ENCODE results near the gene TUSC2.

TUSC2 gene

DNA sequence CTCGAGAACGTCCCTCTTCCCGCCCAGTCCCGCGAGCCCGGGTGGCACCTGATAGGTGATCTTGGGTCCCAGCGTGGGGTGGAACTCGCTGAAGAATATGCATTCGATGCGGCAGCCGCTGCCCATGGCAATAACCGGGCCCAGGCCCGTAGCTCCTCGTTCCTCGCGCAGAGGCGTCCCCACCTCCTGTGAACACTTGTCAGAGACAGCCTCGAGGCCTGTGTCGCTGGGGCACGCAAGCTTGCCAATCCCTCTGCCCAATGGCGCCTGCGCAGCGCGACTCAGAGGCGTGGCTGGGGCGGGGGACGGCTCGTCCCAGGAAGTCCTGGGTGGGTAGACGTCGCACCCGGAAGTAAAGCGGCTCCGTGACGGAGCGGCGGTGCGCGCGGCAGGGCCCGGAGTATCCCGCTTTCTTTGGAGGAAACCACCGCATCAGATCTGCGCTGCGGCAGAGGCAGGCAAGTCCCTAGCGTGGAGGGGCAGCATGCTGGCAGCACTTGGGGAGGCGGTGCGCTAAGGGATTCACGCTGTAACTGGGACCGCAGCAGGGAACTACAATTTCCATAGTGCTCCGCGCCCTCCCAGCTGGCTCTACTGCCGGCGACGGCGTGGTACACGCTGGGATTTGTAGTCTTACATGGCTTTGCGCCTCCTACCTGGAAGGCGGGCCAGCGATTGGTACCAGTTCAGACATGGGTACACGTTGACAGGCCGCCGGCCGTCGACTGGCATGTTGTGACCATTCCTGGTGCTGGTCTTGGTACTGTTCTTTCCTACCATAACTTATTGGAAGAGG lies 22.7 kb upstream of the TUSC2 start, which contains the start of the genes CYB561D2 and NPRL2 (continued):
- peak; percentile 44; the same call in 1 of the 2 replicates for TF ChIP-seq YY1 (tag by site-specific recombination; IDR thresholded peaks at IDR 0.05)
- no peak for TF ChIP-seq ZNF558 (tag by site-specific recombination; IDR thresholded peaks at IDR 0.05)
- TF ChIP-seq MZF1 (tag by site-specific recombination; IDR thresholded peaks at IDR 0.05; ENCODE audit: borderline replicate concordance): no peak
- TF ChIP-seq ZNF548 (tag by site-specific recombination; IDR thresholded peaks at IDR 0.05): no peak
- TF ChIP-seq, protein P1, sequence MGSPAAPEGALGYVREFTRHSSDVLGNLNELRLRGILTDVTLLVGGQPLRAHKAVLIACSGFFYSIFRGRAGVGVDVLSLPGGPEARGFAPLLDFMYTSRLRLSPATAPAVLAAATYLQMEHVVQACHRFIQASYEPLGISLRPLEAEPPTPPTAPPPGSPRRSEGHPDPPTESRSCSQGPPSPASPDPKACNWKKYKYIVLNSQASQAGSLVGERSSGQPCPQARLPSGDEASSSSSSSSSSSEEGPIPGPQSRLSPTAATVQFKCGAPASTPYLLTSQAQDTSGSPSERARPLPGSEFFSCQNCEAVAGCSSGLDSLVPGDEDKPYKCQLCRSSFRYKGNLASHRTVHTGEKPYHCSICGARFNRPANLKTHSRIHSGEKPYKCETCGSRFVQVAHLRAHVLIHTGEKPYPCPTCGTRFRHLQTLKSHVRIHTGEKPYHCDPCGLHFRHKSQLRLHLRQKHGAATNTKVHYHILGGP (tag by site-specific recombination; IDR thresholded peaks at IDR 0.05): no peak
- no peak for TF ChIP-seq ZNF366 (tag by site-specific recombination; conservative IDR thresholded peaks at IDR 0.05)
- no peak for TF ChIP-seq ZNF112 (tag by site-specific recombination; IDR thresholded peaks at IDR 0.05)
- TF ChIP-seq, protein P2, sequence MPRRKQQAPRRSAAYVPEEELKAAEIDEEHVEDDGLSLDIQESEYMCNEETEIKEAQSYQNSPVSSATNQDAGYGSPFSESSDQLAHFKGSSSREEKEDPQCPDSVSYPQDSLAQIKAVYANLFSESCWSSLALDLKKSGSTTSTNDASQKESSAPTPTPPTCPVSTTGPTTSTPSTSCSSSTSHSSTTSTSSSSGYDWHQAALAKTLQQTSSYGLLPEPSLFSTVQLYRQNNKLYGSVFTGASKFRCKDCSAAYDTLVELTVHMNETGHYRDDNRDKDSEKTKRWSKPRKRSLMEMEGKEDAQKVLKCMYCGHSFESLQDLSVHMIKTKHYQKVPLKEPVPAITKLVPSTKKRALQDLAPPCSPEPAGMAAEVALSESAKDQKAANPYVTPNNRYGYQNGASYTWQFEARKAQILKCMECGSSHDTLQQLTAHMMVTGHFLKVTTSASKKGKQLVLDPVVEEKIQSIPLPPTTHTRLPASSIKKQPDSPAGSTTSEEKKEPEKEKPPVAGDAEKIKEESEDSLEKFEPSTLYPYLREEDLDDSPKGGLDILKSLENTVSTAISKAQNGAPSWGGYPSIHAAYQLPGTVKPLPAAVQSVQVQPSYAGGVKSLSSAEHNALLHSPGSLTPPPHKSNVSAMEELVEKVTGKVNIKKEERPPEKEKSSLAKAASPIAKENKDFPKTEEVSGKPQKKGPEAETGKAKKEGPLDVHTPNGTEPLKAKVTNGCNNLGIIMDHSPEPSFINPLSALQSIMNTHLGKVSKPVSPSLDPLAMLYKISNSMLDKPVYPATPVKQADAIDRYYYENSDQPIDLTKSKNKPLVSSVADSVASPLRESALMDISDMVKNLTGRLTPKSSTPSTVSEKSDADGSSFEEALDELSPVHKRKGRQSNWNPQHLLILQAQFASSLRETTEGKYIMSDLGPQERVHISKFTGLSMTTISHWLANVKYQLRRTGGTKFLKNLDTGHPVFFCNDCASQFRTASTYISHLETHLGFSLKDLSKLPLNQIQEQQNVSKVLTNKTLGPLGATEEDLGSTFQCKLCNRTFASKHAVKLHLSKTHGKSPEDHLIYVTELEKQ (tag by site-specific recombination; IDR thresholded peaks at IDR 0.05; ENCODE audit: borderline replicate concordance): no peak
- TF ChIP-seq ZNF654 (tag by site-specific recombination; IDR thresholded peaks at IDR 0.05; ENCODE audit: low read depth): no peak
- TF ChIP-seq, protein P3, sequence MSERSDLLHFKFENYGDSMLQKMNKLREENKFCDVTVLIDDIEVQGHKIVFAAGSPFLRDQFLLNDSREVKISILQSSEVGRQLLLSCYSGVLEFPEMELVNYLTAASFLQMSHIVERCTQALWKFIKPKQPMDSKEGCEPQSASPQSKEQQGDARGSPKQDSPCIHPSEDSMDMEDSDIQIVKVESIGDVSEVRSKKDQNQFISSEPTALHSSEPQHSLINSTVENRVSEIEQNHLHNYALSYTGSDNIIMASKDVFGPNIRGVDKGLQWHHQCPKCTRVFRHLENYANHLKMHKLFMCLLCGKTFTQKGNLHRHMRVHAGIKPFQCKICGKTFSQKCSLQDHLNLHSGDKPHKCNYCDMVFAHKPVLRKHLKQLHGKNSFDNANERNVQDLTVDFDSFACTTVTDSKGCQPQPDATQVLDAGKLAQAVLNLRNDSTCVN (tag by site-specific recombination; optimal IDR thresholded peaks at IDR 0.05): peak; percentile 79
- no peak for TF ChIP-seq KLF1 (tag by site-specific recombination; IDR thresholded peaks at IDR 0.05)
- peak; percentile 75; the same call in 1 of the 2 replicates for TF ChIP-seq TRIM28 (IDR thresholded peaks at IDR 0.05; ENCODE audit: borderline replicate concordance, low read length)
- TF ChIP-seq HOXA7 (CRISPR knock-in tag; IDR thresholded peaks at IDR 0.05; ENCODE audit: borderline replicate concordance): no peak
- TF ChIP-seq YY2 (tag by site-specific recombination; IDR thresholded peaks at IDR 0.05): peak; percentile 32; the same call in 1 of the 2 replicates
- no peak for TF ChIP-seq ZNF768 (tag by site-specific recombination; IDR thresholded peaks at IDR 0.05)
- no peak for TF ChIP-seq ZNF175 (tag by site-specific recombination; IDR thresholded peaks at IDR 0.05)
- TF ChIP-seq PRDM1 (tag by site-specific recombination; IDR thresholded peaks at IDR 0.05): no peak
- TF ChIP-seq ZNF341 (tag by site-specific recombination; IDR thresholded peaks at IDR 0.05; ENCODE audit: low read depth): peak; percentile 72
- TF ChIP-seq, protein P4, sequence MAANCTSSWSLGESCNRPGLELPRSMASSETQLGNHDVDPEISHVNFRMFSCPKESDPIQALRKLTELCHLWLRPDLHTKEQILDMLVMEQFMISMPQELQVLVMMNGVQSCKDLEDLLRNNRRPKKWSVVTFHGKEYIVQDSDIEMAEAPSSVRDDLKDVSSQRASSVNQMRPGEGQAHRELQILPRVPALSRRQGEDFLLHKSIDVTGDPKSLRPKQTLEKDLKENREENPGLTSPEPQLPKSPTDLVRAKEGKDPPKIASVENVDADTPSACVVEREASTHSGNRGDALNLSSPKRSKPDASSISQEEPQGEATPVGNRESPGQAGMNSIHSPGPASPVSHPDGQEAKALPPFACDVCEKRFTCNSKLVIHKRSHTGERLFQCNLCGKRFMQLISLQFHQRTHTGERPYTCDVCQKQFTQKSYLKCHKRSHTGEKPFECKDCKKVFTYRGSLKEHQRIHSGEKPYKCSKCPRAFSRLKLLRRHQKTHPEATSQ (tag by site-specific recombination; IDR thresholded peaks at IDR 0.05): no peak
- no peak for TF ChIP-seq GFI1B (tag by site-specific recombination; IDR thresholded peaks at IDR 0.05)
- TF ChIP-seq IKZF3 (tag by site-specific recombination; IDR thresholded peaks at IDR 0.05): no peak
- no peak for TF ChIP-seq ZNF837 (tag by site-specific recombination; IDR thresholded peaks at IDR 0.05)
- no peak for TF ChIP-seq ZNF266 (tag by site-specific recombination; IDR thresholded peaks at IDR 0.05; ENCODE audit: low read depth)
- peak; percentile 86 for TF ChIP-seq SP2 (tag by site-specific recombination; IDR thresholded peaks at IDR 0.05)
- TF ChIP-seq ZFP37 (tag by site-specific recombination; IDR thresholded peaks at IDR 0.05): no peak
- 0 out of 2 replicates have a peak, but pooled peaks have one; percentile 22 for TF ChIP-seq ZFP69B (tag by site-specific recombination; IDR thresholded peaks at IDR 0.05)
- peak; percentile 96 for TF ChIP-seq ZNF335 (tag by site-specific recombination; conservative IDR thresholded peaks at IDR 0.05)
- TF ChIP-seq, protein P5, sequence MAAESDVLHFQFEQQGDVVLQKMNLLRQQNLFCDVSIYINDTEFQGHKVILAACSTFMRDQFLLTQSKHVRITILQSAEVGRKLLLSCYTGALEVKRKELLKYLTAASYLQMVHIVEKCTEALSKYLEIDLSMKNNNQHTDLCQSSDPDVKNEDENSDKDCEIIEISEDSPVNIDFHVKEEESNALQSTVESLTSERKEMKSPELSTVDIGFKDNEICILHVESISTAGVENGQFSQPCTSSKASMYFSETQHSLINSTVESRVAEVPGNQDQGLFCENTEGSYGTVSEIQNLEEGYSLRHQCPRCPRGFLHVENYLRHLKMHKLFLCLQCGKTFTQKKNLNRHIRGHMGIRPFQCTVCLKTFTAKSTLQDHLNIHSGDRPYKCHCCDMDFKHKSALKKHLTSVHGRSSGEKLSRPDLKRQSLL (tag by site-specific recombination; IDR thresholded peaks at IDR 0.05): 0 out of 2 replicates have a peak, but pooled peaks have one; percentile 24
- no peak for TF ChIP-seq ZNF16 (tag by site-specific recombination; IDR thresholded peaks at IDR 0.05; ENCODE audit: low read depth)
- peak; percentile 55; the same call in 1 of the 2 replicates for TF ChIP-seq SP7 (tag by site-specific recombination; IDR thresholded peaks at IDR 0.05)
- TF ChIP-seq, protein P6, sequence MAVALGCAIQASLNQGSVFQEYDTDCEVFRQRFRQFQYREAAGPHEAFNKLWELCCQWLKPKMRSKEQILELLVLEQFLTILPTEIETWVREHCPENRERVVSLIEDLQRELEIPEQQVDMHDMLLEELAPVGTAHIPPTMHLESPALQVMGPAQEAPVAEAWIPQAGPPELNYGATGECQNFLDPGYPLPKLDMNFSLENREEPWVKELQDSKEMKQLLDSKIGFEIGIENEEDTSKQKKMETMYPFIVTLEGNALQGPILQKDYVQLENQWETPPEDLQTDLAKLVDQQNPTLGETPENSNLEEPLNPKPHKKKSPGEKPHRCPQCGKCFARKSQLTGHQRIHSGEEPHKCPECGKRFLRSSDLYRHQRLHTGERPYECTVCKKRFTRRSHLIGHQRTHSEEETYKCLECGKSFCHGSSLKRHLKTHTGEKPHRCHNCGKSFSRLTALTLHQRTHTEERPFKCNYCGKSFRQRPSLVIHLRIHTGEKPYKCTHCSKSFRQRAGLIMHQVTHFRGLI (tag by site-specific recombination; IDR thresholded peaks at IDR 0.05): no peak
